ENCODE measurements around the gene STOX2. TPM values are rescaled to one million over a fixed set of nuclear protein-coding genes. Genes with fewer than 3 reads are reported as not detected.

Gene STOX2
- total RNA-seq, 3 donors from 2014 or later: 2.7 to 10.9 (median 4.3) TPM

DNA sequence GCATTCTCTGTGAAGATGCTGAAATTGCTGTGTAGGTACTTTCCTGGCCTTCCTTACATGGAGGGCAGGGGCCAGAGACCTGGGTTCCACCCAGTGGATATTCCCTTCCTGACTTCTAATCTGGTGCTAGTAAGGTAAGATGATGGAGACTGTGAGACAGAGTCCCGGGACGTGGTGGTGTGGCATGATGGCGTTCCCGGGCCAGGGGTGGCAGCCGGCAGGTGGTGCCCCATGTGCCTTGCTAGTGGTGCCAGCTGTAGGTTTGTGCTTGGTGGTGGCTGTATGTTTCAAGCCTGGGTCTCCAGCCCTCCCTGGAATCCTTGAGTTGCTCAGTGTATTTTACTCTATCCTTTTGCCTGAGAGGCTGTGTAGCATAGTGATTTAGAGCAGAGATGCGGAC lies 10.9 kb downstream of the STOX2 start:
- H3K9me3 ChIP-seq: no peaks in the 10 kb centered on the region
- ATAC-seq: no peak
- no peaks in the 10 kb centered on the region for H3K36me3 ChIP-seq (ENCODE audit: low read depth)
- H3K4me1 ChIP-seq (ENCODE audit: low read depth): no peaks in the 10 kb centered on the region
- DNase-seq: no peak
- H3K4me3 ChIP-seq: no peak overlapping the region
- TF ChIP-seq CTCF (IDR thresholded peaks at IDR 0.05): no peak
- intact Hi-C loops (cut with DNase I, micrococcal nuclease): no loop called here

DNA sequence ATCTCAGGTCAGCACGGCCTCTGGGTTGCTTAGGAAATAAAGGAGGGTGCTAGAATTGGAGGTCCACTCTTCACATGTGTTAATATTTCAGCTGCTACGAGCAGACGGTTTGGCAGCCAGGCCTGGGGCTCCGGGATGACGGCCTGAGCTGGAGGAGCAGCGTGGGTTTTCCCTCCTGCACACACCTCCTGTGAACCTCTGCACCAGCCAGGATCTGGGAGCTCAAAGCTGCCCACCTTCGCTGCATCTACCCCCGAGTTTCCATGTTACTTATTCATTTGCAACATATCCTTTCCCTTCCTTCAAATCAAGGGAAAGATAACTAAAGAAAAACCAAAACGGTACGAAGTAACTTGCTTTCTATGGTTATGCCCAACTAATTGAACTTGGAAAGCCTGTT lies 13.6 kb downstream of the STOX2 start:
- no peak overlapping the region for H3K4me3 ChIP-seq
- H3K9me3 ChIP-seq: no peaks in the 10 kb centered on the region
- no peaks in the 10 kb centered on the region for H3K4me1 ChIP-seq (ENCODE audit: low read depth)
- no peaks in the 10 kb centered on the region for H3K36me3 ChIP-seq (ENCODE audit: low read depth)
- ATAC-seq (no peak), DNase-seq (no peak)
- intact Hi-C loops (cut with DNase I, micrococcal nuclease): no loop called here
- no peak for TF ChIP-seq CTCF (IDR thresholded peaks at IDR 0.05)

DNA sequence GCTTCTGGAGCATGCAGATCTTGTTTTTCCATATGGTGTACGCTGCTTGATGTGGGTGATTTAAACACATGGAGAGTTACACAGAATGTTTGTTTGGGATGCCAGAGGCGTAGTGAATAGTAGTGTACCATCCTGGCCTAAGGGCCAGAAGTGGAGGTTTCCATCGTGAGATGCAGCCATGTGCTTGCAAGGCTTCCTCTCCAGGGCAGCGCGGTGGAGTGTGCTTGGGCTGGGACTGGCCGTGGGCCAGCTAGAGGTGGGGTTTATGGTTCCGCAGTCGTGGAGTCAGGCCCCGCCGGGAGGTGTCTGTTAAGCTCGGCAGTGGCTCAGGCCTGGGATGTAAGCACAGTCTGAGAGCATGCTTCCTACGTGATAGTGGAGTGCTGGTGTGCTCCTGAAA lies 14.0 kb downstream of the STOX2 start:
- intact Hi-C loops (cut with DNase I, micrococcal nuclease): no loop called here
- no peaks in the 10 kb centered on the region for H3K4me1 ChIP-seq (ENCODE audit: low read depth)
- H3K4me3 ChIP-seq: no peak overlapping the region
- ATAC-seq (no peak), DNase-seq (peak in 1 of 3 donors; percentile 3)
- H3K36me3 ChIP-seq (ENCODE audit: low read depth): no peaks in the 10 kb centered on the region
- no peak for TF ChIP-seq CTCF (IDR thresholded peaks at IDR 0.05)
- H3K9me3 ChIP-seq: no peaks in the 10 kb centered on the region

DNA sequence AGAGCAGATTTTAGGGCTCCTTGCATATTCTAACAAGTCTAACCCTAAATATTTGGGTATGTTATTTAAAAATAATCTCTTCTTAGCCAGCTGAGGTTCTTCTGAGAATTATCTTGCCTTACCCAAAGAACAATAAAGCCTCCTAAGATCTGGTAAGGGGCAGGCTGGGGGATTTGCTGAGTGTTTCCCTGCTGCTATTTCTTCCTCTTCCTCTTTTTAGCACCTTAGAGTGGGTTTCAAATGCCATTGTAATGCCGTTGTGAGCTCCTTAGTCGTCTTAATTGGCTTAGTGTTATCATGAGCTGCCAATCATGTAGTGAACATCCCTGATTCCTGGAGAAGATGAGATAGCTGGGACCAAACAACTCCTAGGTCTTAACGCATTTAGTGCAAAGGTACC lies 15.4 kb downstream of the STOX2 start:
- TF ChIP-seq CTCF (IDR thresholded peaks at IDR 0.05): no peak
- no peaks in the 10 kb centered on the region for H3K9me3 ChIP-seq
- DNase-seq (no peak), ATAC-seq (no peak)
- no peaks in the 10 kb centered on the region for H3K4me1 ChIP-seq (ENCODE audit: low read depth)
- intact Hi-C loops (cut with DNase I, micrococcal nuclease): no loop called here
- no peaks in the 10 kb centered on the region for H3K36me3 ChIP-seq (ENCODE audit: low read depth)
- no peak overlapping the region for H3K4me3 ChIP-seq

DNA sequence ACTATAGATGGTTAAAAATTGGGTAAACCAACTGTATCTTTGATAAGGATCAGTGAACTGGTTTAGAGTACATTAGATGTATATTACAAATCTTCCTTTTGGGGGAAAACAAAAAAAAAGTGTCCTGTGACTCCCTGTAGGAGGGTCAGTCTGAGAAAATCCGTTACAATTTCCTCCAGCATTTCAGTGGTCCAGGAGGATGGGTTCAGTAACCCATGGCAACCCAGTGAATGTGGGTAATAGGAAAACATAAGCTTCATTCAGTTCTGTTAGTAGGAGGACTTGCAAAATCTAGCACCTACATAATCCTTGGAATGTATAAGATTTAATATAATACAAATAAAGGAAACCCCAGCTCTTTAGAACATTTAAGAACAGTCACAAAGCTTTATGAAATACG lies 16.2 kb downstream of the STOX2 start:
- DNase-seq: no peak
- ATAC-seq: no peak
- H3K4me3 ChIP-seq: no peak overlapping the region
- no peak for TF ChIP-seq CTCF (IDR thresholded peaks at IDR 0.05)
- no peaks in the 10 kb centered on the region for H3K36me3 ChIP-seq (ENCODE audit: low read depth)
- no peaks in the 10 kb centered on the region for H3K4me1 ChIP-seq (ENCODE audit: low read depth)
- intact Hi-C loops (cut with DNase I, micrococcal nuclease): no loop called here
- no peaks in the 10 kb centered on the region for H3K9me3 ChIP-seq

- intact Hi-C loops (cut with DNase I, micrococcal nuclease): no loop called here
- H3K4me3 ChIP-seq: no peak overlapping the region
- no peaks in the 10 kb centered on the region for H3K9me3 ChIP-seq
- DNase-seq: no peak
- H3K36me3 ChIP-seq (ENCODE audit: low read depth): no peaks in the 10 kb centered on the region
- no peak for TF ChIP-seq CTCF (IDR thresholded peaks at IDR 0.05)
- no peaks in the 10 kb centered on the region for H3K4me1 ChIP-seq (ENCODE audit: low read depth)
- no peak for ATAC-seq
Measured at GRCh38 chr4:183924362-183925044, 19.4 kb downstream of the STOX2 start.

Data from mucosa of descending colon (tissue), 3 donors.